HG03378 (cell line): ENCODE measurements around the gene DOK6.

Experiments used
- ATAC-seq: cut with Tn5 transposase; IDR thresholded peaks from one replicate; pipeline ENCODE4 v1.9.1; 2021; ENCODE audit warnings: mild to moderate bottlenecking, moderate library complexity; ENCODE audit not compliant: unreplicated experiment

Gene DOK6

GRCh38 chr18:69730664-69731063 lies 330.0 kb downstream of the DOK6 start:
- no peak for ATAC-seq

DNA sequence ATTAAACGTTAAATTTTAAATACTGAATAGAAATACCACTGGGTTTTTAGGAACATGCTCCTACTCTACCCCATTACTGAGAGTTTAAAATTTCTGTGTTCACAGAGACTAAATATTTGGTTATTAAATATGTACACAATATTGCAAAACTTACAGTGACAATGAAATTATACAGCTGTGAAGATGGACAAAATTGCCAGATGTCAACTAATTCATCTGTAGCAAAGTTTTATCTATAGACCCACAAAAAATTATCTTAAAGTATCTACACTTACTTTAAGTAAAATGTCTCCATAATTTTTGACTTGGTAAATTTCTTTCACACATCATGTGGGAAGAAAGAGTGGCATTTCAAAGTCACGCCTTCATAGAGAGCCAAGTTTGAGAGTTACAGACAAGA lies 333.8 kb downstream of the DOK6 start:
- no peak for ATAC-seq

- ATAC-seq = no peak
These were observed 336.0 kb downstream of the DOK6 start for GRCh38 chr18:69736730-69737129.

DNA sequence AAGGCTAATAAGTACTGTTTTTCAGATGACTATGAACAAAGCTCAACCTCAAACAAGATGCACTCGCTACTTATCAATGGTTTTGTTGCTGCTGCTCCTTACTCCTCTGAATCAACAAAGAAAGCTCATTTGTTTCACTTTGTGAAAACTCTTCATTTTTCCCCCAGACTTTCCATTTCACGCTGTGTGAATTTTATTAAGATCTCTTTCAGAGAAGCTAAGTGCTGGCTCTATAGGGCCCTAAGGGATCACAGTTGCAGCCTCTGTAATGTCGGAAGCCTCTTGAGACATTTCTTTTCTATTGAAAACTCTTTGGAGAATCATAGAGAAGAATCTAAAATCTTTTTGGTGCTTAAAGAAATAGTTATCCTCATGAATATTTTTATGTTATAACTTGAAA lies 337.2 kb downstream of the DOK6 start:
- ATAC-seq = no peak

DNA sequence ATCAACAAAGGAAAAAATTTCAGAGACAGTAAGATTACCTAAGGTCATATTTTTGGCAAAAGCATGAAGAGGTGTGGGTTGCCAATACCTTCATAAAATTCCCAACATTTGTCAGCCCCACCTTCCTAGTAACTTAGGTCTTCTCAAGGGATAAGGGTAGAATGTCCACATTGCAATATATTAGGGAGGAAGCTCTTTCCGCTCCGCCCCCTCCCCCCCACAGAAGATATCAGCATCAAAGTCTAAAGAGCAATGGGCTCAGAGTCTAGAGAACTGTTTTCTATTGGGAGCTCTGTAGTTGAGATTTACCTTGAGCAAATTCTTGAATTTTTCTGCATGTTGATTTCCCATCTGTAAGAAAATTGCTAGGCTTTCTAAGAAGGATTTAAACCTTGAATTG lies 346.7 kb downstream of the DOK6 start:
- ATAC-seq = no peak

GRCh38 chr18:69752737-69753380 lies 352.2 kb downstream of the DOK6 start:
- ATAC-seq = no peak

GRCh38 chr18:69754108-69754507 lies 353.4 kb downstream of the DOK6 start:
- no peak for ATAC-seq

DNA sequence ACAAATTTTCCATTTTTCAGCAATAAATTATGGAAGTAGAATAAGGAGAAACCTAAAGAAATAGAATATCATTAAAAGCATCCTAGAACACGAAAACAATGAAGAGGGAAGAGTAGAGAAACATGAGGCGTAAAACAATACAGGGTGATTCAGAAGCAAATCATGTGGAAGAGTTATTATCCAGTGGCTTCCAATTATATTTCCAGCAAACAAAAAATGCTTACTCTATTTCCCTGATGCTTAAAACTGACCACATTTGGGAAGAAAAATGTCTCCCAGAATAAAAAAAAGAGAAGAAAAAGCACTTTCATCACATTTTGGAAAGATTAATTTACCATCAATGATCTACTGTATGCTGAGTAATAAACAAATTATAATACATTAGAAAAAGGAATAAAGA lies 354.4 kb downstream of the DOK6 start:
- ATAC-seq = no peak

DNA sequence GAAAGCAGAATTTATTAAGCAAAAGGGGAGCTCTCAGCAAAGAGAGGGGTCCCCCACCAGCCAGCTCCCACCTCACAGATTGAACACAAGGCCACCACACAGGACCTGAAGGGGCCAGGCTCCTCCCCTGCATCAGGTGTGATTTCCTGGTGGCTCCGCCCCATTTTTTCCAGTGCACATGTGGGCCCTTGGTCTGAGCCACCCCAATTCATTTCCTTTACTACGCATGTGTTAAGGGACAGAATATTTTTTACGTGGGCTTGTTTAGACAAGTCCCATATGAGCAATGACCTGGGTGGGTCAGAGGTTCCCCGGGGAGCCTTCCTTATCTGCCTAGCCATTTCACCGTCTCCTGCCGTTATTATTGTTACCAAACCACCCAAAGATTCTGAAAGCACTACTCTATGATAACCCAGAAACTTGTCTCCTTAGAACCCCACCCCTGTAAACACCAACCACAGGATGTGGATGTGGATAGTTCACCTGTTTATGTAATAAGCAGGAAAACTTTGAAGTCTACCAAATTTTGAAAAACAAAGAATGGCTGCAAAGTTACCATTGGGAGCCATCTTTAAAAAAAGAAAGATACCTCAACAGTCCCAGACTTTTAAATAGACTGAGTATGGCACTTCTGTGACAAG lies 355.3 kb downstream of the DOK6 start:
- no peak for ATAC-seq

DNA sequence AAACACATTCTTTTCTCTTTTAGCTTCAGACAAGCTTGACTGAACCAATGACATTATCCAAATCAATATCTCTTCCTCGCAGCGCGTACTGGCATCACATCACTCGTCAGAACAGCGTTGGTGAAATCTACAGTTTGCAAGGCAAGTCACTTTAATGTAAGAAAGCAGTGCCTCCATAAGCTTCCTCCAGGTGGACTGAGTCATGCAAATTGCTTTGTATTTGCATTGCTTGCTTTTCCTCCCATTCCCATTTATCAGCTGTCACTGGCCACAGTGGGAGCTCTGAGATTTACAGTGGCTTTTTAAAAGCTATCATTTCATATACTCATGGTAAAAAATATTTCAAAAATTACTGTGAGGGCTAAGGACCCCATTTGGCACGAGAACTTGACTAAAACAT lies 357.0 kb downstream of the DOK6 start:
- no peak for ATAC-seq

DNA sequence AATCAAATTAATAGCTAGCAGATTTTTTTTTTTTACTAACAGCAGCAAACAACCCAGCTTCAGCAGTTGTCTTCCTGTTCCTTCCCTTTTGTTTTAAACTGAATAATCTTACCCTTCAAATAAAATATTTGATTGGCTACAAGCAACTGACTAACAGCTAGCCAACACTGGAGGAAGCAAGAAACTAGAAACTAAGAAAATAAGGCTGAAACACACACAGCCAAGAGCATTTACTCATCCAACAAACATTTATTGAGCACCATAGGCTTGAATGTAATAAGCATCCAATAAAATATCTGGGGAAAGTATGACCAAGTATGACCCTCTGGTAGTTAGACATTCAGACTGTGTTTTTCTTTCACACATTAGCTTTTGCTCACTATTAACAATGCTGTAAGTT lies 357.8 kb downstream of the DOK6 start:
- no peak for ATAC-seq

- ATAC-seq = no peak
These were observed 358.4 kb downstream of the DOK6 start for GRCh38 chr18:69759046-69759445.

DNA sequence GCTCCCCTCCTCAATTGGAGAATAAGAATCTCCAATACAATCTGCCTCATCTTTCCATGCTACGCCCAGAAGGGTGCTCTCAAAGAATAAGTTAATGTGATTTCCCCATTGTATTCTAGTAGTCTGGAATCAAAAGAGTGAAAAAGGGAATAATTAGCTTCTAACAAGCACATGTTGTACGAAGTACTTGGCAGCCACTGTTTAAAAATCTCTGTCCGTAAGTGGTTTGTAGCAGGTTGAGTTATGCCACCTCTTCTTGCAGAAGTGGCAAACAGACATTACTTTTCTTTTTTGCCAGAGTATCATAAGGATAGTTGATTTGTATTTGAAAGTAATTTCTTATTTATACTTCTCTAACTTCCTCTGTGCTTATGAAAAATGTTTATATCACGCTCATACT lies 362.3 kb downstream of the DOK6 start:
- no peak for ATAC-seq

GRCh38 chr18:69763821-69764220 lies 363.1 kb downstream of the DOK6 start:
- no peak for ATAC-seq

GRCh38 chr18:69770238-69770637 lies 369.6 kb downstream of the DOK6 start:
- ATAC-seq = no peak

DNA sequence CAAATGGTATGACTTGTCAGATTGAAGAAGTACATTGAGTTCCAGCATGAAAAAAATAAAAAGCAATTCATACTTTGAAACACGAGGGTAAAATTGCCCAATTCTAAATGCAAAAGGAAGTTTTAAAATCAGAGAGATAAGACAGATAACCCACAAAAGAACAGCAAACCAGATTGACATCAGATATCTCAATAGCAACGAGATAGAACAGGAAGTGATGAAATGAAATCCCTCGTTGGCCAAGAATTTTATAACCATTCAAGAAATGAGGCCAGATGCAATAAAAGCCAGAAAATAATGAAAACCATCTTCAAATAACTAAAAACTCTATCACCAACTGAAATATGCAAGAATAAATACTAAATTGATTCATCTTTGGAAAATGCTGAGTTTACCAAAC lies 374.1 kb downstream of the DOK6 start:
- ATAC-seq = no peak

DNA sequence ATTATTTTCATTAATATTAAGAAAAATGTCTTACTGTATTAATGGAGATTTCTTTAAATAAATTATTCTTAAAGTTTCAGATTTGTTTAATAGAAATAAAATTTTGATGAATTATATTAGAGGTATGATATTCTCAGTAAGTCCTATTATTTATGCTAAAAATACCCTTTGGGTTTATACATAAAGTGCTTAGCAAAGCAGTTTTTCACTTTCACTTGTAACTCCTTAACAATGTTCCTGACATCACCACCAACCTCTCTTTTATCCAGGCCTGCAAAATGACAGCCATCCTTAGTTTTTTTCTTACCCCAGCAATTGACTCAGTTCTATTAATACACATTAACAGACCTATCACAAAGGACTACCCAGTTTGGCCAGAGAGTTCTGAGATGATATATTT lies 376.6 kb downstream of the DOK6 start:
- no peak for ATAC-seq

DNA sequence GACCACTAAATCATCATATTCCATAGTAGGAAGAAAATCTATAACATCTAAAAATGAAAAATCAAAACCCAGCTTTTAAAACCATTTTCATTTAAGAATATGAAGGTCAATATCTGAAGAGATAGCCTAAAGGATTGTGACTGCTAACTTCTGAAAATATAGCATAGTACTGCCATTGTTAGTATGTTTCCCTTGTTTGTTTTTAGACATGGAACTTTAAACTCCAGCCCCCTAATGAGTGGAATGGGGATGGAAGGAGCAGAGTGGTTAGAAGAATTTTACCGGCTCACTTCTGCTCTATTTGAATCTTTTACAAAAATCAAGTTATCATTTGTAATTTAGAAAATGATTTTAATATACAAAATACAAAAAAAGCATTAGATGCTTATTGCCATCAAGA lies 378.0 kb downstream of the DOK6 start:
- no peak for ATAC-seq

GRCh38 chr18:69780851-69781250 lies 380.2 kb downstream of the DOK6 start:
- no peak for ATAC-seq

GRCh38 chr18:69784815-69785214 lies 384.1 kb downstream of the DOK6 start:
- no peak for ATAC-seq

GRCh38 chr18:69785466-69785865 lies 384.8 kb downstream of the DOK6 start:
- ATAC-seq = no peak

DNA sequence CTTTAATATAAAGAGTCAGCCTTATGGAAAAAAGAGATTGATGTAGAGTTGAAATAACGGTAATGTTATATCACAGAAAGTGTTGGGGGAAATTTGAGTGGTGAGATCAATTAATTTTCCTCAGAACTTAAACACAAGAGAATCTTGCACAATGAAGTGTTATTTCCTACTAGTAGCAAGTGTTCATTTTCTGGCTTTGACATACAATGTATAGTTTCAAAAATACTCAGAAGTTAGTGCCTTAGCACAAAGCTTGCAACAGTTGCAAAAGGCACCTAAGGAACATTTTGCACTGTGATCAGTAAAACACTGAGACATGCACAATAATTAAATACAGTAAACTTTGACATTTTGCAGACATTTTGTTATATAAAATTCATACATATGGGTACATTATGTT lies 385.7 kb downstream of the DOK6 start:
- ATAC-seq = no peak
